HG03095 (cell line): ENCODE data around the gene COL19A1.
"Not testable (repeated sequence)": the region's sequence is repeated elsewhere in the genome, so short reads cannot be mapped to it uniquely, and the experiment has no call there.

Experiments used
- ATAC-seq: cut with Tn5 transposase; IDR thresholded peaks from one replicate; pipeline ENCODE4 v1.9.1; 2021; ENCODE audit warnings: moderate library complexity; ENCODE audit not compliant: unreplicated experiment

COL19A1 gene

DNA sequence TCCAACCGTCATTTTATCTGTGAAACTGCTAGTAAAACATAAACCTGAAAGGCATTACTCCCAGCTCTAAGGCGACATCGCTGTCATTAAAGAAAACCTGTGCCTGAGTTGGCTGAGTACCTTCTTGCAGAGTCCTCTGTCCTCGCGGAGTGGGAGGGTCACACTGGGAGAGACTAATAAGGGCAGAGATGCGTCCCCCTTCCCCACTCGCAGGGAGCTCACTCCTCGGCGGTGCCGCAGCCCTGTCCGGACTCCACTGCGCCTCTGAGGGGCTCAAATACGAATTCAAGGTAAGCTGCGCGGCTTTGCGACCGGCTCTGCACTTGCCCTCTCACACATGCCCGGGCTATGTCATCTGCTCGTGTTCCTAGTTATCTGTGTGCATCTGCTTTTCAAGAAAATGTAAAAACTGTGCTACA lies at the start of gene COL19A1:
TSS of gene COL19A1 (plus strand) at position 206 of the 419 bp plus-strand sequence. CDS start 13,012 bp downstream, outside the sequence.
- ATAC-seq = peak; percentile 50

DNA sequence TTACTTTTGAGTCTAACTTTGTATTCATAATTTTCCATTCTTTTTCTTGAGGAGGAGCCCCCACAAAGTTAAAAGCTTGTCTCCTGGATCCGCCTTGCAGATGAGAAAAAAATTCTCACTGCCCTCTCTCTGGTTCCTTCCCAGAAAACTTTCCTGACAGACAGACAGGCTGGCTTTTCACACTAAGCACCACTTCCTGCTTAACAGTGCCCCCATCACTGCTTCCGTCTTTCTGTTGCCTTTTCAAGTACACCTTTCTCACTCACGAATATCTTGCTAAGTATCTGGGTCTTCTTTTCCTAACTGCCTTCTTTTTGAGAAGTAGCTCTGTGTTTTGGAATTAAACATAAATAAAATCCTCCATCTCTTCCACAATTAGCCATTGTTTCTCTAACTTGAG lies 49.8 kb upstream of the COL19A1 start:
- no peak for ATAC-seq

DNA sequence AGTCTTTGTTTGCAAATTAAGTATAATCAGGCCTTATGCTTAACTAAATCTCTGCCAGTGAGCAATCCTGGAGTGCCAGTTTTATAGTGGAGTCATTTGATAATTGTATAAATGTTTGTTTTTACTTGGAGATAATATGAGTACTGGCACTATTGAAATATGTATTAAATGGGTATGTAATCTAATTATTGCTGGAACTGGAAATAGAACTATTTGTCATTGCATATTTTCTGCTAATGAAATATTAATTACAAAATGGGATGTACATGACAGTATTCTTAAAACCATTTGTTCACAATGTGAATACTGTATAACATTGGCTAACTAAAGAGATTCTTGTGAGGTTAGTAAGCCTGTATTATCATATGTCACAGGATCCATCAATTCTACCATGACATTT lies 49.0 kb upstream of the COL19A1 start:
- ATAC-seq = no peak

DNA sequence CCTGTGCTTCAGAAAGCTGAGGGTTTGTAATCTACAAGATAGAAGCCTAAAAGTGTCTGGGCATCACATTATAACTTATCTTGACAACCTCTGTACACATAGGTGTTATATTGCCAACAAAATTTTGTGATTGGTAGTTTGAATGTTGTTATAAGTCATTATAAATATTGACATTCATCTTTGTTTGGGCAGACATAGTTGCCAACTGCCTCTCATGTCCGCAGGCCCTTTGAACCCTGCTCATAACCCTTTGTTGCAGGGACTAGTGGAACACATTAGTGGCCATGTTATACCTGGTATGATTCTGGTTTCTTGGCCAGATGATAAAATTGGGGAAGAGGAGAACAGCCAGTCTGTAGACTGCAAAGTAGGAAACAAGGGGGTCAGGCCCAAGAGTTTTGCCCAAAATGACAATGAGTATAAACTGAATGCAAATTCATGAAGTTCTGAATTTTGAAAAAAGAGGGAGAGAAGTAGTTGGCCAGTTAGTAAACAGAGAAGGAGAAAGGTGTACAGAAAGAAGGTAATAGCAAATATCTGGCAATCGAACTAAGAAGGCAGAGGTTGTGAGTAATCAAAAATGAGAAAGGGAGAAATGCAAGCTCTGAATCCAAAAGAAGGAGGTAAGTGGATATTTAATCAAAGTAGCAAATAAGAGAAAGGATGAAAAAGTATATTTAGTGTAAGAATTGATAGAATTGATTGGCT lies 48.0 kb upstream of the COL19A1 start:
- ATAC-seq = no peak

DNA sequence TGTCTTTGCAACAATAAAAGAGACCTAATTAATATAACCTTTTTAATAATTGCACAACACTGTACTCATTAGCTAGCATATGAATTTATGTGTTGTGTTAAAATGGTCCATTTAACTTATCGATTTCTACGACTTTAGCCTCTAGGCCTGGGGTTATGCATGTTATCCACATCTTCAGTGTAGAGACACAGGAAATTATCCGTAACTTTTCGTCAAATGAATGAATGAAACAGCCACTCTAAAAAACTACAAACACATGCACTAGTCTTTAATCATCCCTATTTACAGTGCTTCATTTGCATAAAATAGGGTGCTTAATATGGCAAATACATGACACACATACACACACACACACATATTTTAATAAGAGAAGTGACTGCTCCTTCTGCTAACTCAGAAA lies 47.2 kb upstream of the COL19A1 start:
- no peak for ATAC-seq

DNA sequence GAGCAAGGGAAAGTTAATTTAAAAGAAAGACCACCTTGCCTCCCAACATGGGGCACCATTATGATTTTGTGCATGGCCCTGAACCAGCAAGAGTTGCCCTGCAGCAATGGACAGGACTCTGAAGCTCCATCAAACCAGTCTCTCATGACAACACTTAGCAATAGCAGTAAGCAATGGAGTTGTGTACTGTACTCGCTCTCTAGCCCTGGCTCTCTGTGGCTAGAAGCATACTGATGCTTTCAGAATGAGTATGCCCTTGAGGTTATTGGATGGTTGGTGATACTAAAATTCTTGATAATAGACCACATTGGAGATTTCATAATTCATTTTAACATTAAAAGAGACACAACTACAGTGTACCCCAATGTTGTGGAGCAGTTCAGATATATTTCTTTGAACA lies 46.3 kb upstream of the COL19A1 start:
- no peak for ATAC-seq

DNA sequence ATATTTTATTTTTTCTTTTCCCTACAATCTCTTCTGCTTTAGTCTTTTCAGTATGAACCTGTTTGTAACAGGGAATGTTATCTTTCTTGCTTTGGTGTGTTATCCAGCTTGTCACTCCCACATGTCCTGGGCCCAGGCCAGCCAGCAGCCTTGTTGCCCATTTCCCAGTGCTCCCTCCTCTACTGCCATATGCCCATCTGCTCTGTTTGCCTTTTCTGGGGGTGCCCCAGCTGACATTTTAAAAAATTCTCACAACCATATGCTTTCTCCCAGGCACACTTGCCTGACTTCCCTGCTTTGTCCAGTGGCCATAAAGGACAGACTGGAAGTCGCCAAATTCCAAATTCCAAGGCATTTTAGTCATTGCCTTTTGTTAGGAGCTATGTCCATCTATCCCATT lies 45.9 kb upstream of the COL19A1 start:
- ATAC-seq = no peak

DNA sequence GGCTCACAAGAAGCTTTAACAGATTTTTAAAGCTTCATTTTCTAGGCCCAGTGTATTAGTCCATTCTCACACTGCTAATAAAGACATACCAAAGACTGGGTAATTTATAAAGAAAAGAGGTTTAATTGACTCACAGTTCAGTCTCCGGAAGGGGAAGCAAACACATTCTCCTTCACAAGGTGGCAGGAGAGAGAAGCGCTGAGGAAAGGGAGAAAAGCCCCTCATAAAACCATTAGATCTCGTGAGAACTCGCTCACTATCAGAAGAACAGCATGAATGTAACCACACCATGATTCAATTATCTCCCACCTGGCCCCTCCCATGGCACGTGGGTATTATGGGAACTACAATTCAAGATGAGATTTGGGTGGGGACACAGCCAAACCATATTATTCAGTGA lies 42.0 kb upstream of the COL19A1 start:
- not testable (repeated sequence) for ATAC-seq

DNA sequence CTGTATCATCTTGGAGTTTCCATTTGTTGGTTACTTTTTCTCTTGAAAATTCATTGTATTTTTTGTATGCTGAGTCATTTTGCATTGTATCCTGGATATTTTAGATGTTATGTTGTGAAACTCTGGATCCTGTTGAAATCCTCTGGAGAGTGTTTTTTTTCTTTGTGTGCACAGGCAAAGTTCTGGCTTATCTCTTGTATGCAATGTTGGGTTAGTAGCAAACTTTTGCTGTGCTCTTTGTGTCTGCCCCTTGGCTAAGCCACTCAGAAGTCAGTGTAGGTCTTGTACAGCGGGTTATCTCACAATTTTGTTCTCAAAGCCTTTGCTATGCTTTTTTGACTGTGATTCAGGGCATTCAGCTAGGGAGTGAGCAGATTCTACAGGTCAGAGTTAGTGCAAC lies 40.5 kb upstream of the COL19A1 start:
- no peak for ATAC-seq

DNA sequence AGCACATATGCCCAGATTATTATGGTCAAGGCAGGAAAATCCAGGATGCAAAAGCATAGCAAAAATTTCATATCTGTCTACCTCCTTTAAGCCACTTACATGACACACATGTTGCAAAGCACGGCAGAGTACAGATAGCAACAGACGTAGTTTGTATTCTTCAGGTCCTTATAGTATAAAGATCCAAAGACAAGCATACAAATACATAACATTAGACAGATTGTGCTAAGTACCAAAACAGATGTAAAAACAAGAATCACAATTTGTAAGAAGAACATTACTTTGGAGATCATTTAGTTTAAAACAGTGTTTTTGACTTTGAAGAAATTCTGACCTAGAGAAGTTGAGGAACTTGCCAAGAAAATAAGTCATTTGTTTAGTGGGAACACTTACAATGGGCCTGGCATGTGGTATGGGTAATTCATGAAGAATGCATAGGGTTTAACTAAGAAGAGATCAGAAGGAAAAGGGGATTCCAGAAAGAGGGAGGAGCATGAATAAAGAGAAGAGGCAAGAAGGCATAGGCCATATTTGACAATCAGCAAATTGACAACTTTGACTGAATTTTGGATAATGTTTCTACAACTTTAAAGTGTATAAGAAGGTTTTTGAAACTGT lies 39.0 kb upstream of the COL19A1 start:
- ATAC-seq = no peak

DNA sequence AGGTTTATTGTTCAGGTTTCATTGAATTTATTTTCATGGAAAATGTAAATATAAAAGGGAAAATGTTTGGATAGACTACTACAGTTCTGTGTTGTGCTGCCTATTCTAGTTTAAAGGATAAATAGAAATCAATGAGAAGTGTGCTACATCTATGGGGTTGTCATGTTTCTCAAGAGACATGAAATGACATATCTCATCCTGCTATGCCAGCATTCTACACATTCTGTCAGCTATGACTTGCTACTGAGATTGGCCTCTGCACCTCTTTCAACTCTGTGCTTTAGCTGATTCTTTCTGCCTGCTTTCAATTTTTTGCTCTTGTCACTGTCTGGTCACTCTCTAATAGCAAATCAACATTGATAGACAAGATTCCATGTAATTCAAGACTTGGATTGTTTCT lies 33.8 kb upstream of the COL19A1 start:
- no peak for ATAC-seq

DNA sequence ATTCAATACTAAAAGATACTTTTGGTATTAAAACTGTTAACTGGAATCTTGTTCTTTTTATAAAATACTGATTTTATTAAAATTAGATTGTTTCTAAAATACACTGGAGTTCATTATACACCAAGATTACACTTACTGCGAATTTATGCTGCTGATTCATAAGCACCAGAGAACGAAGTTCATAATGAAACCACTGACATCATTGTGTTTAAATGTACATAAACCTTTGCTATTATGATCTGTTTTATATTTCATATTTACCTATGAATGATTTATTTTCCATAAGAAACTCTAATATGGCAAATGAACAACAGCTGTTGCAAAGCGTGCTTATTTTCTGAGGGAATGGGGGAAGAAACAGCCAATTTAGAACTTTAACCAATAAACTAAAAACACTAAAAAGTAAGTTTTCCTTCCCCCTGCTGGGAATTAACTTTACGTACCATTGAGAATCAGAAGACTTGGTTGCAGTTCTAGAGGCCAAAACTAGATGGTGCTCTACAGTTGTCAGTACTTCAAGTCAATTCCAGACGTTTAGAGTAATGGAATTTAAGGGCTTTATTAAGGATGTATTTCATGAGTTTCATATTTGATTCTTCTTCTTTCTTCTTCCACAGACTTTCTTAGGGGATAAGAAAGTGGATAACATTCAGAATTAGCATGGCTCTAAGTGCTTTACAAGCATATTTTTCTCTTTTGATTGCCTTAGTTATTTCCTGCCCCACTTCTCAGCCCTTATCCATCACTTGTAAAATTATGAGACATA lies 30.8 kb upstream of the COL19A1 start:
- ATAC-seq = peak; percentile 84

DNA sequence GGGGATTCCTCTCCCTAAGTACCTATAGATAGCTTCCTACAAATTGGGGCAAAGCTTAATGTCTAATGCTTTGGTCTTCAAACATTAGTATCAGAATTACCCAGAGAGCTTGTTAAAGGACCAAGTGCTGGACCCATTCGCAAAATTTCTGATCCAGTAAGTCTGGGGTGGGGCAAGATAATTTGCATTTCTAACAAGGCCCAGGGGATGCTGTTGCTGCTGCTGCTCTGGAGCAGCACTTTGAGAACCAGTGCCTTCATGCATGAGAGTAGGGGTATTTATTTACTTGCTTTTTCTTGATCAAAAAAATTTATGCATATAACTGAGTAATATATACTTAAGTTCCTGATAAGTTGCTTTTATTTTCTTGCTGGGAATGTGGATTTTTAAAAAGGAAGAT lies 24.5 kb upstream of the COL19A1 start:
- ATAC-seq = no peak

DNA sequence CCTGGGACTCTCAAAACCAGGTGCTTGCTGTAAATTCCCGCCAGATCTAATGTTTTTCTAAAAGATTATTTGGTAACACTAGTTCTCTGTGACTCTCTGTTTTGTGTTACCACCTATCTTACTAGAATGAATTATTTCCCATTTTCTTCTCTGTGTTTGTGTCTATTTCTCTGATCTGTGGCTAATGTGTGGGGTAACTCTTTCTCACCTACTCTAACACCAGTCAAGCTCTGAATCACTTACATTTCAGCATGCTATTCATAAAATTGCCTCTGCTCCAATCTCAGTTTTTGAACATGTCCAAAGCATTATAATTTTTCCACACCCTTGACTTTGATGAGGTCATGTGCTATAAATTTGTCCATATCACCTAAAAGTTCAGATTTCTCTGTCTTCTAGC lies 23.2 kb upstream of the COL19A1 start:
- no peak for ATAC-seq

DNA sequence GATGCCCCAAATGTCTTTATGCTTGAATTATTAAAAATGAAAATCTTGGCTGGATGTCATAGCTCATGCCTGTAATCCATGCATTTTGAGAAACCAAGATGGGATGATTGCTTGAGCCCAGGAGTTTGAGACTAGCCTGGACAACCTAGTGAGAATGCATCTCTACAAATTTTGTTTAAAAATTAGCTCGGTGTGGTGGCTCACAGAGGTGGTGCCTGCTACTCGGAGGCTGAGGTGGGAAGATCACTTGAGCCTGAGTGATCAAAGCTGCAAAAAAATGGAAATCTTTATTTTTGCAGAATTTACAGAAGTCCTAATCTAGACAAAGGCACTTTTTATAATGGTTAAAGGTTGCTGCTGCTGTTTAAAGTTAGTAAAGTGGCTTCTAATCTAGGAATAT lies 20.0 kb upstream of the COL19A1 start:
- no peak for ATAC-seq

DNA sequence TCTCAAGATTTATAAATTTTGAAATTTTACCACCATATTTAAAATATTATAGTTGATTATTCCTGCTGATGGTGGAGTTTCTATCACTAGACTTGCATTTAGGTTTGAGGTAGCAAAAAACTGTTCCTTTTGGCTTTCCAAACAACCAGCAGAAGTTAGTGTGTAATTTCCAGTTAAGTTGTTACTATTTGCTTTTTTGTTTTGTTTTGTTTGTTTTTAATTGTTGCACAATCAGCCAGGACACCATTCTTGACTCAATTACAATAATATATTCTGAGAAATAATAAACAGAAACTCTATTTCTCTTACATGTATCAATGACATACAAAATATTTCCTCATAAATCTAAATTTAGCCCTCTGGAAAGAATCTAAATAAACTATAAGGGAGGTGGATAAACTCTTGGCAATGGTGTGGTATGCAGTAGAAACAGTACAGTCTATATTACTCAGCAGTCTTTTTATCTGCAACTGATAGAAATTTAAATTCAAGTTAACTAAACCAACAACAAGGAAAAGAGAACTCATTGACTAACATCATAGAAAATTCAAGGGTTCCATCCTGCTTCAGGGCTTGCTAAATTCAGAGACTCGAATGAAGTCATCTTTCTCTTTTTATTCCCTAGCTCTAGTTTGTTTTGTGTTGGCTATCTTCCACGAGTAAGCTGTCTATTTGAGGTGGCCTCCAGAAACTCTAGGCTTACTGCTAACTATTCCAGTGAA lies 19.4 kb upstream of the COL19A1 start:
- ATAC-seq = no peak

DNA sequence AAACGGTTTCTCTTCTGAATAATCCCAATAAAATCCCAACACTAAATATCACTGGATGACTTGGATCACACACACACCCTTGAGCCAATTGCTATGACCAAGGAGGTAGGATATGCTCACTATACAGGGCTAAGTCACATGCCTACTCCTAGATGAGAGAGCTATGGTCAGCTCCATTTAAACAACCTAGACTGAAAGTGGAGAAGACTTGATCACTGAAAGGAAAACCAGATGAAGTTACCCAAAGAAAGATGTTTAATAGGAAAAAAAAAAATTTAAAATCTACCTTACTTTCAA lies 18.9 kb upstream of the COL19A1 start:
- ATAC-seq = no peak

DNA sequence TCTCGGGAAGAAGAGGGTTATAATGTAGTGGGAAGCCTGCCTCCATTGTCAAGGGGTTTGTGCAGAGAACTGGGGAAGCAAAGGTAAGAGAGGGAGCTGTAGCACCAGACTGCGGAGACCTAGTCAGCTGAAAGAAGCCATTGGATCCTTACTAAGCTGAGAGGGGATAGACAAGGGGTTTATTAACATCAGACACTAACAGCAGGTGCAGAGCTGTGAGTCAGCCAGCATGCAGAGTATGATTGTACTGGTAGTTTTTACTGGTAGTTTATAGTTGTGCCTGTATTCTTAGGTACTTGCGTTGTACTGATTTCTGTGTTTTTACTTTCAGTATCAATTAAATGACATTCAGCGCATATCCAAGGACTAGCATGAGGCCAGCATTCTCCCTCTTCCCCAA lies 17.8 kb upstream of the COL19A1 start:
- no peak for ATAC-seq

DNA sequence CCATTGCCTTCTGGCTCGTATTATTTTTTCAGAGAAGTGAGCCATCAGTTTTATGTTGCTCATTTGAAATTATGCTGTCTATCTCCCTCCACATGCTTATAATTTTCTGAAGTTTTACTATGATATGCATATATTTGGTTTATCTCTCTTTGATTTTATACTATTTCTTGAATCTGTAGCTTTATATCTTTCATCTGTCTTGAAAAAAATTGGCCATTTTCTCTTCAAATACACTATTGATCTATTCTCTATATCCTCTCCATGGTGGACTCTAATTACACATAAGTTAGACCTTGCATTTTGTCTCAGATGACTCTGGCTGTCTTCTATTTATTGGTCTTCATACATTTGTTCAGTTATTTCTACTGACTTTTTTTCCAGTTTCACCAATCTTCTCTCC lies 13.7 kb upstream of the COL19A1 start:
- no peak for ATAC-seq

DNA sequence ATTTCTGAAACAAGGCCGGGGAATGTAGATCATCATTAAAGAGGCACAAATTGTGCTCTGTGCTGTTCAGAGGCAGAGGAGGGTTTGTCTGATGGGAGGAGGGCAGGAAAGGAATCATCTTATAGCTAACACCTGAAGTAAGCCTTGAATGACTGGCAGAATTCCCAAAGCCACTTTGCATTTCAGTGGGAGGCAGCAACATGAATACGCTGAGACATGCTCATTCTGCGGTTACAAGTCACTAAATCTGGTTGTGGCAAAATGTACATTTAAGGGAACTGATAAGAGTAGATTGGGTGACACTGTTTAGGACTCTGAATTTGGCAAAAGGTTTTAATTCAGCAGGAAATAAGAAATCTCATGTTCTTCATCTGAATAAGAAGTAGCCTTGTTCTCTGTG lies 4.4 kb upstream of the COL19A1 start:
- no peak for ATAC-seq

DNA sequence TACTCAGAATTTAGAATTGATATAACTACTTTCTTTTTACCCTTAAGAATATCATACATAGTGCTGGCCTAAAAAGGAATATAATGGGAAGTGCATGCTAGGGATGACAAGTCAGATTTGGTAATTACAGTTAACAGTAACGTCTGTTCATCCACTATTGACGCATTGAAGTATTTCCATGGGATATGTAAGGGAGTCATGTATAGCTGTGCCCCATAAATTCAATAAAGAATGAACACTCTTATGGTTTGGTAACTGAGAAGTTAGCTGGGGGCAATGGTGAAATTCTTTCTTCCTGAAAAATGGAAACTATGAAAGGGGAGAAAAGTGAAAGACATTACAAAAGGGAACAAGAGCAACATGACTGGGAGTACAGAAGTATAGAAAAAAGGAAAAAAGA lies 2.6 kb upstream of the COL19A1 start:
- no peak for ATAC-seq

DNA sequence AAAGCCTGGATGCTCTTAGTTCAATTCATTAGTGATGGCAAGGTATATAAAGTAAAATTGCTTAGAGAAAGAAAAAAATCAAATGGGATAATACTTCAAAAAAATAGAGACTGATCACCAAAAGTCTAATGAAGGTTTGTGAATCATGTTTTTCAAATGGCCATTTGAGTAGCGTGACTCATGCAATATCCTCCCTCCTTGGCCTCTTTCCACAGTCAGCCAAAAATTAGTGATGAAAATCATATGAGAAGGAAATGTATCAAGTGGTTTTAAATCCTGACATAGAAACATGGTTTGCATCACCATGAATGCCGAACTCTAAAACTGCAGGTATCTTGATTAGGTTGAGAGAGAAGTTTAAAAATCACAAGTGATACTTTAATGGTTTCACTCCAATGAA lies 1.2 kb upstream of the COL19A1 start:
- ATAC-seq = no peak
